ENCODE data around the gene RNF25. TPM values are rescaled to one million over a fixed set of nuclear protein-coding genes. Genes with fewer than 3 reads are reported as not detected.

RNF25 gene
- total RNA-seq, 2 donors from 2014 or later: 12.3 to 22.9 TPM

GRCh38 chr2:218648088-218648786 is 23.6 kb downstream of the RNF25 start:
- Mint-ChIP-seq H3K36me3 (peaks cover 23 to 36% of the 10 kb centered on the region in 2 donors), H3K9me3 (no peaks in the 10 kb centered on the region), H3K27ac (peak overlapping the region; percentile 33 to 38)
- DNase-seq (ENCODE audit: low spot score in 2 of 2) (peak in 1 of 2 donors; percentile 56), ATAC-seq (peak; percentile 67 to 80)

GRCh38 chr2:218645126-218645525 is 26.7 kb downstream of the RNF25 start:
- H3K9me3 Mint-ChIP-seq: no peaks in the 10 kb centered on the region

GRCh38 chr2:218644721-218645120 is 27.1 kb downstream of the RNF25 start:
- DNase-seq (ENCODE audit: low spot score in 2 of 2) (no peak), ATAC-seq (no peak)
- H3K9me3 Mint-ChIP-seq: no peaks in the 10 kb centered on the region
- H3K27ac Mint-ChIP-seq: peak overlapping the region; percentile 2 to 80
- peaks cover 23% of the 10 kb centered on the region in 2 donors for H3K36me3 Mint-ChIP-seq

More at GRCh38 chr2:218645126-218645525, 26.7 kb downstream of the RNF25 start:
- DNase-seq (ENCODE audit: low spot score in 2 of 2) (no peak), ATAC-seq (no peak)
- Mint-ChIP-seq H3K27ac (no peak overlapping the region), H3K36me3 (peaks cover 23% of the 10 kb centered on the region in 2 donors)

- peak overlapping the region in 1 of 2 donors; percentile 11 for H3K27ac Mint-ChIP-seq
- H3K9me3 Mint-ChIP-seq: no peaks in the 10 kb centered on the region
- DNase-seq (ENCODE audit: low spot score in 2 of 2): no peak
- no peak for ATAC-seq
- peaks cover 21 to 22% of the 10 kb centered on the region in 2 donors for H3K36me3 Mint-ChIP-seq
Observed at GRCh38 chr2:218643751-218644310, 28.0 kb downstream of the RNF25 start.

GRCh38 chr2:218642786-218643185 is 29.0 kb downstream of the RNF25 start:
- Mint-ChIP-seq H3K36me3 (peaks cover 11% of the 10 kb centered on the region in 2 donors), H3K27ac (peak overlapping the region in 1 of 2 donors; percentile 69), H3K9me3 (no peaks in the 10 kb centered on the region)
- DNase-seq (ENCODE audit: low spot score in 2 of 2): no peak
- ATAC-seq: no peak

- Mint-ChIP-seq H3K36me3 (peaks cover 7 to 10% of the 10 kb centered on the region in 2 donors), H3K9me3 (no peaks in the 10 kb centered on the region), H3K27ac (peak overlapping the region in 1 of 2 donors; percentile 69)
- DNase-seq (ENCODE audit: low spot score in 2 of 2) (no peak), ATAC-seq (no peak)
Observed at GRCh38 chr2:218642121-218642656, 29.6 kb downstream of the RNF25 start.

- Mint-ChIP-seq H3K9me3 (no peaks in the 10 kb centered on the region), H3K27ac (peak overlapping the region in 1 of 2 donors; percentile 9), H3K36me3 (no peaks in the 10 kb centered on the region)
- ATAC-seq: no peak
- DNase-seq (ENCODE audit: low spot score in 2 of 2): no peak
Observed at GRCh38 chr2:218638372-218638771, 33.4 kb downstream of the RNF25 start.

GRCh38 chr2:218635719-218636118 is 36.1 kb downstream of the RNF25 start:
- DNase-seq (ENCODE audit: low spot score in 2 of 2): no peak
- no peak overlapping the region for H3K27ac Mint-ChIP-seq
- H3K9me3 Mint-ChIP-seq: no peaks in the 10 kb centered on the region
- no peaks in the 10 kb centered on the region for H3K36me3 Mint-ChIP-seq
- no peak for ATAC-seq

GRCh38 chr2:218631837-218632236 is 40.0 kb downstream of the RNF25 start:
- peak overlapping the region in 1 of 2 donors; percentile 13 for H3K27ac Mint-ChIP-seq
- no peaks in the 10 kb centered on the region for H3K9me3 Mint-ChIP-seq
- no peaks in the 10 kb centered on the region for H3K36me3 Mint-ChIP-seq
- ATAC-seq: no peak
- no peak for DNase-seq (ENCODE audit: low spot score in 2 of 2)

- peak in 1 of 2 donors; percentile 49 for ATAC-seq
- H3K9me3 Mint-ChIP-seq: no peaks in the 10 kb centered on the region
- DNase-seq (ENCODE audit: low spot score in 2 of 2): no peak
- H3K36me3 Mint-ChIP-seq: no peaks in the 10 kb centered on the region
- H3K27ac Mint-ChIP-seq: no peak overlapping the region
Observed at GRCh38 chr2:218627939-218628338, 43.9 kb downstream of the RNF25 start.

GRCh38 chr2:218626369-218626768 is 45.4 kb downstream of the RNF25 start:
- Mint-ChIP-seq H3K36me3 (no peaks in the 10 kb centered on the region), H3K27ac (no peak overlapping the region), H3K9me3 (no peaks in the 10 kb centered on the region)
- DNase-seq (ENCODE audit: low spot score in 2 of 2): no peak
- no peak for ATAC-seq

GRCh38 chr2:218623366-218623705 is 48.5 kb downstream of the RNF25 start:
- DNase-seq (ENCODE audit: low spot score in 2 of 2) (no peak), ATAC-seq (no peak)
- Mint-ChIP-seq H3K27ac (no peak overlapping the region), H3K36me3 (no peaks in the 10 kb centered on the region), H3K9me3 (no peaks in the 10 kb centered on the region)

GRCh38 chr2:218622606-218623365 is 49.0 kb downstream of the RNF25 start:
- no peak for ATAC-seq
- Mint-ChIP-seq H3K27ac (no peak overlapping the region), H3K9me3 (no peaks in the 10 kb centered on the region), H3K36me3 (no peaks in the 10 kb centered on the region)
- no peak for DNase-seq (ENCODE audit: low spot score in 2 of 2)

- no peaks in the 10 kb centered on the region for H3K9me3 Mint-ChIP-seq
- ATAC-seq: no peak
Observed at GRCh38 chr2:218621007-218621406, 50.8 kb downstream of the RNF25 start.

GRCh38 chr2:218618102-218618860 is 53.5 kb downstream of the RNF25 start:
- peak overlapping the region in 1 of 2 donors; percentile 17 for H3K27ac Mint-ChIP-seq
- ATAC-seq (no peak), DNase-seq (ENCODE audit: low spot score in 2 of 2) (no peak)
- no peaks in the 10 kb centered on the region for H3K9me3 Mint-ChIP-seq
- H3K36me3 Mint-ChIP-seq: no peaks in the 10 kb centered on the region

More at GRCh38 chr2:218621007-218621406, 50.8 kb downstream of the RNF25 start:
- no peak for DNase-seq (ENCODE audit: low spot score in 2 of 2)
- Mint-ChIP-seq H3K27ac (no peak overlapping the region), H3K36me3 (no peaks in the 10 kb centered on the region)

- Mint-ChIP-seq H3K36me3 (no peaks in the 10 kb centered on the region), H3K9me3 (no peaks in the 10 kb centered on the region), H3K27ac (peak overlapping the region in 1 of 2 donors; percentile 59)
- DNase-seq (ENCODE audit: low spot score in 2 of 2) (no peak), ATAC-seq (no peak)
Observed at GRCh38 chr2:218615868-218616315, 55.9 kb downstream of the RNF25 start.
